A673 (cell line): Measurements from ENCODE around the gene TLE4. TPM values are rescaled to one million over a fixed set of nuclear protein-coding genes. Genes with fewer than 3 reads are reported as not detected.

Experiments used
- BruUV-seq: library from RNA; stranded (reverse); fragments of 400-500 nt; replicated peaks from 2 replicates; lab custom pipeline; 2021; lab: Mats Ljungman, UMichigan
- CTCF ChIA-PET: fragments of 300-600 bp; sonication (Branson Sonifier 250); formaldehyde crosslinking; loops from one replicate; lab custom pipeline; 2022; ENCODE audit warnings: antibody characterized with exemption; lab: Charles Lee
- POLR2A ChIA-PET: fragments of 300-600 bp; sonication (Branson Sonifier 250); formaldehyde crosslinking; loops from one replicate; lab custom pipeline; 2022; ENCODE audit warnings: antibody characterized with exemption; ENCODE audit not compliant: low non-redundant PET; lab: Charles Lee
- DNase-seq: peaks from one replicate; pipeline ENCODE4 v3.0.0-alpha.2; 2015; ENCODE audit warnings: low spot score
- H3K27ac ChIP-seq: fragments of 200-600 bp; sonication (generic); 2 replicates; pipeline ENCODE4 v1.5.1; 2016; ENCODE audit warnings: mixed run types, low read depth, mild to moderate bottlenecking, mixed read lengths, antibody characterized with exemption, low read length; ENCODE audit not compliant: poor library complexity, severe bottlenecking
- H3K27me3 ChIP-seq: fragments of 200-600 bp; sonication (generic); replicated peaks from 2 replicates; pipeline ENCODE4 v1.6.1; 2017; ENCODE audit warnings: mixed run types, low read depth, mild to moderate bottlenecking, mixed read lengths, antibody characterized with exemption, low read length; ENCODE audit not compliant: insufficient read depth, poor library complexity
- H3K36me3 ChIP-seq: fragments of 200-600 bp; sonication (generic); 2 replicates; pipeline ENCODE4 v1.6.1; 2016; ENCODE audit warnings: mixed run types, mild to moderate bottlenecking, mixed read lengths, antibody characterized with exemption, low read length; ENCODE audit not compliant: insufficient read depth, poor library complexity, severe bottlenecking
- H3K4me1 ChIP-seq: fragments of 200-600 bp; sonication (generic); 2 replicates; pipeline ENCODE4 v1.6.1; 2017; ENCODE audit warnings: mixed run types, mild to moderate bottlenecking, mixed read lengths, antibody characterized with exemption, low read length; ENCODE audit not compliant: insufficient read depth, poor library complexity, severe bottlenecking
- H3K4me3 ChIP-seq: fragments of 200-600 bp; sonication (generic); 2 replicates; pipeline ENCODE4 v1.5.1; 2016; ENCODE audit warnings: low read depth, mixed run types, mild to moderate bottlenecking, mixed read lengths, low read length; ENCODE audit not compliant: poor library complexity, severe bottlenecking
- H3K9me3 ChIP-seq: fragments of 200-600 bp; sonication (generic); 2 replicates; pipeline ENCODE4 v1.6.1; 2016; ENCODE audit warnings: mixed run types, low read depth, mild to moderate bottlenecking, mixed read lengths, antibody characterized with exemption, low read length; ENCODE audit not compliant: poor library complexity, severe bottlenecking
- EZH2 ChIP-seq: fragments of 200-600 bp; sonication (generic); IDR thresholded peaks from 2 replicates; pipeline ENCODE4 v1.6.1; 2017; ENCODE audit warnings: borderline replicate concordance, low read depth, mild to moderate bottlenecking, mixed read lengths, antibody characterized with exemption, low read length; ENCODE audit not compliant: poor library complexity, severe bottlenecking
- intact Hi-C: fragments of 100-400 bp; cut with micrococcal nuclease; formaldehyde crosslinking; loops from one replicate; pipeline ENCODE4 v1.10.0; 2022; ENCODE audit not compliant: unreplicated experiment
- total RNA-seq: library from RNA; stranded (reverse); gene quantifications from 2 replicates; pipeline ENCODE4 v1.2.3, GENCODE V29; 2021
- TF ChIP-seq, protein P1 (sequence below): fragments of 300-800, 200-600 bp; sonication (generic); conservative IDR thresholded peaks from 2 replicates; pipeline ENCODE4 v1.5.1; 2017; ENCODE audit warnings: low read depth, mild to moderate bottlenecking, antibody characterized with exemption, low read length, moderate library complexity, mixed read lengths

The TLE4 gene
- total RNA-seq, 1 experiment from 2014 or later: 21.3 TPM

DNA sequence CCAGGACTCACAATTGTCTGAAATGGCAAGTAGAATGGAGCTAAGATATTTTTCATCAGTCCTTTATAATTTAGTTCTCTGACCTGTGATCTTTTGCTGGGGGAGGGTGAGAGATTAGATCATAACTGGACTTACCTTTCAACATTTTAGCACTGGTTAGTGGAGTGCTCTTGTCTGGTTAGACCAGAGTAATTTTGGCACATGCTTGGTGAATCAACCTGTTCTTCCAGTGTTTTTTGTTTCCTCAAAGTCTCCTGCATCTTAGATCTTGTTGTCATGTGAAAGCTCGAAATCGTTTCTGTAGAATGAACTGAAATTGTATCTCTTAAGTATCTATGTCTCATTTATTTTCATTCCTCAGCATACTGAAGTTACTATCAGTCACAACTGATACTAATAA lies 122.4 kb downstream of the TLE4 start:
- H3K4me1 ChIP-seq: no peaks in the 10 kb centered on the region
- no TSS peak for BruUV-seq
- H3K4me3 ChIP-seq: no peak overlapping the region
- no peaks in the 10 kb centered on the region for H3K9me3 ChIP-seq
- TF ChIP-seq EZH2: no peak
- TF ChIP-seq, protein P1, sequence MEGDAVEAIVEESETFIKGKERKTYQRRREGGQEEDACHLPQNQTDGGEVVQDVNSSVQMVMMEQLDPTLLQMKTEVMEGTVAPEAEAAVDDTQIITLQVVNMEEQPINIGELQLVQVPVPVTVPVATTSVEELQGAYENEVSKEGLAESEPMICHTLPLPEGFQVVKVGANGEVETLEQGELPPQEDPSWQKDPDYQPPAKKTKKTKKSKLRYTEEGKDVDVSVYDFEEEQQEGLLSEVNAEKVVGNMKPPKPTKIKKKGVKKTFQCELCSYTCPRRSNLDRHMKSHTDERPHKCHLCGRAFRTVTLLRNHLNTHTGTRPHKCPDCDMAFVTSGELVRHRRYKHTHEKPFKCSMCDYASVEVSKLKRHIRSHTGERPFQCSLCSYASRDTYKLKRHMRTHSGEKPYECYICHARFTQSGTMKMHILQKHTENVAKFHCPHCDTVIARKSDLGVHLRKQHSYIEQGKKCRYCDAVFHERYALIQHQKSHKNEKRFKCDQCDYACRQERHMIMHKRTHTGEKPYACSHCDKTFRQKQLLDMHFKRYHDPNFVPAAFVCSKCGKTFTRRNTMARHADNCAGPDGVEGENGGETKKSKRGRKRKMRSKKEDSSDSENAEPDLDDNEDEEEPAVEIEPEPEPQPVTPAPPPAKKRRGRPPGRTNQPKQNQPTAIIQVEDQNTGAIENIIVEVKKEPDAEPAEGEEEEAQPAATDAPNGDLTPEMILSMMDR: no peak
- H3K27ac ChIP-seq: no peak overlapping the region
- intact Hi-C loops: no loop called here
- H3K27me3 ChIP-seq: no peaks in the 10 kb centered on the region
- H3K36me3 ChIP-seq: no peaks in the 10 kb centered on the region
- ChIA-PET CTCF (no interaction called here), POLR2A (no interaction called here)
- DNase-seq: no peak

DNA sequence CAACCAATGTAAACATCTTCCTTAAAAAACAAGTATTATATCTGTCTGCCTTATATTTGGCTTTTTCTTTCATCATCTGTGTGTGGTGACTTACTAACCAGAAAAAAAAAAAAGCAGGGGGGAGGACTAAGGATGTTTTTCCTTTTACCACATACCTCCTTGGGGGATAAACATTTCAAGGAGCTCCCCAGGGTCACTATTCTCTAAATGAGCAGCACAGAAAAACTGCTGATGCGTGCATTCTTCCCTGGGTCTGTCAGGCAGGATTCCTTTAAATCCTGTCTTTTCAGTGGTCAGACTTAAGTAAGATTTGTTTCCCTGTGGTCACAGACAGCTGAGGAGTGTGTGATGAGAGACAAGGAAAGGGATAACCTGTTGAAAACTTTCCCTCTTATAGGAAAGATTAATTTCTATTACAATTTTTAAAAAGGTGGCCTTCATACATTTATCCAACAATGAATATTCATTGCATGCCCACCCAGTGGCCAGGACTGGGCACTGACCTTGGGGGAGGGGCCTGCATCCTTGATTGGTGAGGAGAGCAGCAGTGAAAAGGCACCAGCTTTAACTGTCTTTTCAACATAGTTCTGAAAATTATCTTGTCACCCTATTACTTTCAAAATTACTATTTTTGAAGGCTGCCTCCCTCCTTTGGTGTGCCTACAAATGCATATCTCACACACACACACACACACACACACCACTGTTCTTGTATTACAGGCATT lies 123.1 kb downstream of the TLE4 start:
- no peaks in the 10 kb centered on the region for H3K4me1 ChIP-seq
- DNase-seq: peak; percentile 37
- CTCF ChIA-PET: no interaction called here
- H3K27me3 ChIP-seq: no peaks in the 10 kb centered on the region
- intact Hi-C loops: no loop called here
- H3K9me3 ChIP-seq: no peaks in the 10 kb centered on the region
- POLR2A ChIA-PET: no interaction called here
- TF ChIP-seq, protein P1: no peak
- TF ChIP-seq EZH2: no peak
- no peak overlapping the region for H3K27ac ChIP-seq
- BruUV-seq: no TSS peak
- H3K4me3 ChIP-seq: no peak overlapping the region
- H3K36me3 ChIP-seq: no peaks in the 10 kb centered on the region

DNA sequence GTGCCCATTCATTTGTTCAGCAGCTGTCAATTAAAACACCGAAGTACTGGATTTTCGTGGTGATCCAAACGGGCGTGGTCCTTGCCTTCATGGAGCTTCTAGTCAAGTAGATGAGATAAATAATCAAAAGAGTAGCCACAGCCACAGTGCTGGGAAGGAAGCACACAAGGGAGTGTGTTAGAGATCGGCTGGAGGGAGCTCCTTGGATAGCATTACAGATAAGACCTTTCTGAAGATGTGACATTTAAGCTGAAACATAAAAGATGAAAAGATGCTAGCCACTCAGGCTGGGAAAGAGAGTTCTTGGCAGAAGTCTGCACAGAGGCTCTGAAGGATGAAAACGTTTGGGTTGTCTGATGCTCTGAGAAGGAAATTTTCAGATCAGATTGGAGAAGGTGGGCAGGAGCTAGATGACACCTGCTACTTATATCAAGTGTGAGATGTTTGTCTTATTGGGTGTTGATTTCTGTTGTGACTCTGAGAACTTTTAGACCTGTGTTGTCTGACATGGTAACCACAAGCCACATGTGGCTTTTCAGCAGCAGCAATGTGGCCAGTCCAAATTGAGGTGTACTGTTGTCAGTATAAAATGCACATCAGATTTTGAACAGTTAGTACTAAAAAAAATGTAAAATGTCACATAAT lies 123.9 kb downstream of the TLE4 start:
- Histone ChIP-seq H3K4me1 (no peaks in the 10 kb centered on the region), H3K9me3 (no peaks in the 10 kb centered on the region), H3K4me3 (no peak overlapping the region), H3K27ac (no peak overlapping the region), H3K27me3 (no peaks in the 10 kb centered on the region), H3K36me3 (no peaks in the 10 kb centered on the region)
- CTCF ChIA-PET: no interaction called here
- POLR2A ChIA-PET: no interaction called here
- BruUV-seq: no TSS peak
- DNase-seq: no peak
- intact Hi-C loops: no loop called here
- no peak for TF ChIP-seq EZH2
- TF ChIP-seq, protein P1: no peak
